ENCODE results near the gene DBF4B.

DNA sequence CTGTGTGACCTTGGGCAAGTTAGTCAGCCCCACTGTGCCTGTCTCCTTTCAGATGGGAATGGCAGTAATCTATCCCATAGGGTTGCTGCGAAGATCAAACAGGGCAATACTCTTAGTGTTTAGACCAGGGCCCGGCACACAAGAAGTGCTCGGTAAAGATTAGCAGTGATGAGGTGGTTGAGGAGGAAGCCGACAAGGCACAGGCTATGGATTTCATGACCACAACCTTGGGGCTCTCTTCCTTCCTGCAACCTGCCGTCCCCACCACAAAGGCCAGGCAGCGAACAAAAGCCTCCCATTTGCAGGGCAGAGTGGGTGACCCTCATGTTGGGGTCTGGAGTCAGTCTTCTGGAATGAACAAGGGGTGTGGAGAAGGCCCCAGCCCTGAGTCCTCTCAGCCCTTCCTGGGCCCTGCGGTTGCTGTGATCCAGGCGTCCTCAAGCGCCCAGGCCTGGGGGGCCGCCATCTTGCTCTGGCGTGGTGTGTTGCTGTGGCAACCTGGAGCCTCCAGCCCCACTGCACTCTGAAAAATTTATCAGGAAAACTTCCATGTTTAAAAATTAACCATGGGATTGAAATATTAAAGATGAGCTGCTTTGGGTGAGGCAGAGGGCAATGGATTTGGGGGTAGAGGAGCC is 60.2 kb downstream of the DBF4B start:
- TF ChIP-seq, protein P1, sequence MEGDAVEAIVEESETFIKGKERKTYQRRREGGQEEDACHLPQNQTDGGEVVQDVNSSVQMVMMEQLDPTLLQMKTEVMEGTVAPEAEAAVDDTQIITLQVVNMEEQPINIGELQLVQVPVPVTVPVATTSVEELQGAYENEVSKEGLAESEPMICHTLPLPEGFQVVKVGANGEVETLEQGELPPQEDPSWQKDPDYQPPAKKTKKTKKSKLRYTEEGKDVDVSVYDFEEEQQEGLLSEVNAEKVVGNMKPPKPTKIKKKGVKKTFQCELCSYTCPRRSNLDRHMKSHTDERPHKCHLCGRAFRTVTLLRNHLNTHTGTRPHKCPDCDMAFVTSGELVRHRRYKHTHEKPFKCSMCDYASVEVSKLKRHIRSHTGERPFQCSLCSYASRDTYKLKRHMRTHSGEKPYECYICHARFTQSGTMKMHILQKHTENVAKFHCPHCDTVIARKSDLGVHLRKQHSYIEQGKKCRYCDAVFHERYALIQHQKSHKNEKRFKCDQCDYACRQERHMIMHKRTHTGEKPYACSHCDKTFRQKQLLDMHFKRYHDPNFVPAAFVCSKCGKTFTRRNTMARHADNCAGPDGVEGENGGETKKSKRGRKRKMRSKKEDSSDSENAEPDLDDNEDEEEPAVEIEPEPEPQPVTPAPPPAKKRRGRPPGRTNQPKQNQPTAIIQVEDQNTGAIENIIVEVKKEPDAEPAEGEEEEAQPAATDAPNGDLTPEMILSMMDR (conservative IDR thresholded peaks at IDR 0.05 in 1 of 2, IDR thresholded peaks at IDR 0.05 in 1 of 2; ENCODE audit: low read depth in 1 of 2, low read length in 2 of 2): no peak
- TF ChIP-seq EZH2 (IDR thresholded peaks at IDR 0.05; ENCODE audit: low read length, missing control alignments): no peak

Measured in fibroblast of lung (primary cell).